Bronchial epithelial cell (primary cell): ENCODE data around the gene SART3. TPM values are rescaled to one million over a fixed set of nuclear protein-coding genes. Genes with fewer than 3 reads are reported as not detected.
"Not testable (repeated sequence)": the region's sequence is repeated elsewhere in the genome, so short reads cannot be mapped to it uniquely, and the experiment has no call there.

Experiments used
- DNase-seq: peaks from one replicate; pipeline ENCODE4 v3.0.0-alpha.2; 2010; ENCODE audit warnings: low read depth
- FAIRE-seq: peaks from 2 replicates; lab custom pipeline; 2011; peaks lifted over from hg19 to GRCh38; lab: Jason Lieb, UNC
- H3K27me3 ChIP-seq: 2 replicates; pipeline ENCODE4 v1.5.1; 2011; ENCODE audit warnings: low read length; ENCODE audit not compliant: control insufficient read depth, insufficient read depth
- H3K36me3 ChIP-seq: 2 replicates; pipeline ENCODE4 v1.5.1; 2011; ENCODE audit warnings: low read length; ENCODE audit not compliant: control insufficient read depth, insufficient read depth
- H3K4me3 ChIP-seq: 2 replicates; pipeline ENCODE4 v1.5.1; 2011; ENCODE audit warnings: mild to moderate bottlenecking, low read depth, low read length, control low read depth
- total RNA-seq: library from RNA; depleted of rRNA; stranded (reverse); fragments of >200 nt; gene quantifications from 2 replicates; pipeline ENCODE4 v1.2.1, GENCODE V29; 2014
- TF ChIP-seq, protein P1 (sequence below): IDR thresholded peaks from 2 replicates; pipeline ENCODE4 v1.5.1; 2011; ENCODE audit warnings: mild to moderate bottlenecking, moderate library complexity, low read length, control low read depth, inconsistent platforms; ENCODE audit not compliant: insufficient read depth, severe bottlenecking

Gene SART3
- total RNA-seq, 1 donor from 2014 or later, result 41.6 TPM

DNA sequence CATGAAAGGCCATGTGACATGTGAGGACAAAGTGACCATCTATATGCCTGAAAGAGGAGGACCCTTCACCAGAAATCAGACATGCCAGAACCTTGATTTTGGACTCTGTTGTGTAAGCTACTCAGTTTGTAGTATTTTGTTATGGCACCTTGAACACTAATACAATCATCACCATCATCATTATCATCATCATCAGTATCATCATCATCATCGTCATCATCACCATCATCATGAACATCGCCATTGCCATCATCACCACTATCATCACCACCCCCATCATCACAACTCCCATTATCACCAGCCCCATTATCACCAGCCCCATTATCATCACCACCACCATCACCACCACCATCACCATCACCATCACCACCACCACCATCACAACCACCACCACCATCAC lies 17.3 kb upstream of the SART3 start:
- DNase-seq (no peak), FAIRE-seq (no peak)
- H3K27me3 ChIP-seq, result no peaks in the 10 kb centered on the region
- no peaks in the 10 kb centered on the region for H3K36me3 ChIP-seq
- TF ChIP-seq, protein P1, sequence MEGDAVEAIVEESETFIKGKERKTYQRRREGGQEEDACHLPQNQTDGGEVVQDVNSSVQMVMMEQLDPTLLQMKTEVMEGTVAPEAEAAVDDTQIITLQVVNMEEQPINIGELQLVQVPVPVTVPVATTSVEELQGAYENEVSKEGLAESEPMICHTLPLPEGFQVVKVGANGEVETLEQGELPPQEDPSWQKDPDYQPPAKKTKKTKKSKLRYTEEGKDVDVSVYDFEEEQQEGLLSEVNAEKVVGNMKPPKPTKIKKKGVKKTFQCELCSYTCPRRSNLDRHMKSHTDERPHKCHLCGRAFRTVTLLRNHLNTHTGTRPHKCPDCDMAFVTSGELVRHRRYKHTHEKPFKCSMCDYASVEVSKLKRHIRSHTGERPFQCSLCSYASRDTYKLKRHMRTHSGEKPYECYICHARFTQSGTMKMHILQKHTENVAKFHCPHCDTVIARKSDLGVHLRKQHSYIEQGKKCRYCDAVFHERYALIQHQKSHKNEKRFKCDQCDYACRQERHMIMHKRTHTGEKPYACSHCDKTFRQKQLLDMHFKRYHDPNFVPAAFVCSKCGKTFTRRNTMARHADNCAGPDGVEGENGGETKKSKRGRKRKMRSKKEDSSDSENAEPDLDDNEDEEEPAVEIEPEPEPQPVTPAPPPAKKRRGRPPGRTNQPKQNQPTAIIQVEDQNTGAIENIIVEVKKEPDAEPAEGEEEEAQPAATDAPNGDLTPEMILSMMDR, result no peak
- H3K4me3 ChIP-seq, result no peak overlapping the region

DNA sequence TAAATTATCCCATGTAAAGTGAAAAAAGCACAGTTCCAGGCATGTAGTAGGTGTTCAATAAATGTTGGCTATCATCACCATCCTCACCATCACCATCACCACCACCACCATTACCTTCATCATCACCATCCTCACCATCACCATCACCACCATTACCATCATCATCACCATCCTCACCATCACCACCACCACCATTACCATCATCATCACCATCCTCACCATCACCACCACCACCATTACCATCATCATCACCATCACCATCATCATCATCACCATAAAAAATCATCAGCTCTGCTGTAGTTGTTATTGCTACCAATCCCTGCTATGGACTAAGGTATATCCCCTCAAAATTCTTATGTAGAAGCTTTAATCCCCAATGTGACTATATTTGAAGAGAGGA lies 16.5 kb upstream of the SART3 start:
- no peaks in the 10 kb centered on the region for H3K27me3 ChIP-seq
- DNase-seq (no peak), FAIRE-seq (no peak)
- TF ChIP-seq, protein P1, result no peak
- H3K4me3 ChIP-seq, result no peak overlapping the region
- no peaks in the 10 kb centered on the region for H3K36me3 ChIP-seq

DNA sequence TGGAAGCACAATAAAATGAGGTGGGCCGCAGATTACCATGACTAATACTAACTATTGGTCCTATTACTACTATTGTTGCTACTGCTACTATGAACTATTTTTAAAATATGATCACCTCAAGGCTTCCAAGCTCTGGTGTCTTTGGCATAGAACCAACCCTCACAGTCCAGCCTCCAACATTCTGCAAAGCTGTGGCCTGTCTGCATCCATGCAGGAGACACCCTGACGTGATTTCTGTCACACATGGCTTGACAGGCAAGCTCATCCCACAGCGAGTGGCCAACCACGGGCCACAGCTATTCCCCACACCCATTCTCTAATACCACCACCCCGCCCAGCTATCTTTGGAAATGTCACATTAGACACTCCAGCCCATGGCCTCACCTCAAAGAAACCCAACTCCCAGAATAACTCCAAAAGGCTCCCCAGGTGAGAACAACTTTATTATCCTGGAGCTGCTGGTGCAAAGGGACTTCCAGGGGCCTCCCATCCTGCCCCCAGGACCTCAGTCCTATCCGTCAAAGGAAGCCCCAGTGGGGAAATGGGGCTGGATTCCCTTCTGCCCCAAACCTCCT lies 15.8 kb upstream of the SART3 start:
- H3K4me3 ChIP-seq, result no peak overlapping the region
- FAIRE-seq (no peak), DNase-seq (no peak)
- TF ChIP-seq, protein P1, result no peak
- H3K27me3 ChIP-seq, result no peaks in the 10 kb centered on the region
- H3K36me3 ChIP-seq, result no peaks in the 10 kb centered on the region

DNA sequence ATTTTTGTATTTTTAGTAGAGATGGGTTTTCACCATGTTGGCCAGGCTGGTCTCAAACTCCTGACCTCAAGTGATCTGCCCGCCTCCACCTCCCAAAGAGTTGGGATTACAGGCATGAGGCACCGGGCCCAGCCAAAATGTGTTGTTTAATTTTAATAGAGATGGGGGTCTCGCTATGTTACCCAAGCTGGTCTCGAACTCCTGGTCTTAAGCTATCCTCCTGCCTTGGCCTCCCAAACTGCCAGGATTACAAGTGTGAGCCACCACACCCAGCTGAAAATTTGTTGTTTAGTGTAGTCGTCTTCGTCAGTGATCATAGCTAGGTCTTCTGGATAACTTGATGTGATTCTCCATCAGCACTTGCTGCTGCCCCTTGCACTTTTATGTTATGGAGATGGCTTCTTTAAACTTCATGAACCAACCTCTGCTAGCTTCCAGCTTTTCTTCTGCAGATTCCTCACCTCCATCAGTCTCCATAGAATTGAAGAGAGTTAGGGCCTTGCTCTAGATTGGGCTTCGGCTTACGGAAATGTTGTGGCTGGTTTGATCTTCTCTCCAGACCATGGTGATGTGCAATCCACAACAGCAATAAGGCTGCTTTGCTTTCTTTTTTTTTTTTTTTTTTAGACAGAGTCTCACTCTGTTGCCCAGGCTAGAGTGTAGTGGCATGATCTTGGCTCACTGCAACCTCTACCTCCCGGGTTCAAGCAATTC lies 14.4 kb upstream of the SART3 start:
- Histone ChIP-seq H3K4me3 (no peak overlapping the region), H3K27me3 (no peaks in the 10 kb centered on the region), H3K36me3 (no peaks in the 10 kb centered on the region)
- no peak for FAIRE-seq
- TF ChIP-seq, protein P1, result no peak
- no peak for DNase-seq

DNA sequence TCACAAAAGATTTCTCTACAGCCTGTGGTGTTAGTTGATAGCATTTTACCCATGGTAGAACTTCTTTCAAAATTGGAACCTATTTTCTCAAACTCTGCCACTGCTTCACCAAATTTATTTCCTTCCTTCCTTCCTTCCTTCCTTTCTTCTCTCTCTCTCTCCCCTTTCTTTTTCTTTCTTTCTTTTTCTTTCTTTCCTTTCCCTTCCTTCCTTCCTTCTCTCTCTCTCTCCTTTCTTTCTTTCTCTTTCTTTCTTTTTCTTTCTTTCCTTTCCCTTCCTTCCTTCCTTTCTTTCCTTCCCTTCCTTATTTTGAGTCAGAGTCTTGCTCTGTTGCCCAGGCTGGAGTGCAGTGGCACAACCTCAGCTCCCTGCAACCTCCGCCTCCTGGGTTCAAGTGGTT lies 13.3 kb upstream of the SART3 start:
- H3K4me3 ChIP-seq, DNase-seq, FAIRE-seq, H3K27me3 ChIP-seq, H3K36me3 ChIP-seq: not testable (repeated sequence)

DNA sequence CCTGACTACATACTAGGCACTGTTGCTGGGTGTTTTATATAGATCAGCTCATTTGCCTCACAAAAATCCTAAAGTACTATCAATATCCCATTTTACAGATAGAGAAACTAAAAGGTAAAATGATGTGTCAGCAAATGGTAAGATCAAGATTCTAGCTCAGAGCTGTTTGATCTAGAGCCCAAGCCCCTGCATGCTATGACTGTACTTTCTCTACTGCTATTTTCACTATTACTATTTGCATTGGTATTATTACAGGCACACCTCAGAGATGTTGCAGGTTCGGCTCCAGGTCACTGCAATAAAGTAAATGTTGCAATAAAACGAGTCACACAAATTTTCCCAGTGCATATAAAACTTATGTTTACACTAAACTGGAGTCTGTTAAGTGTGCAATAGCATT lies 12.3 kb upstream of the SART3 start:
- peak; percentile 21 for DNase-seq
- TF ChIP-seq, protein P1, result no peak
- no peak for FAIRE-seq
- Histone ChIP-seq H3K36me3 (peaks cover 4% of the 10 kb centered on the region), H3K27me3 (no peaks in the 10 kb centered on the region), H3K4me3 (no peak overlapping the region)
